ENCODE data around the gene TBP.

DNA sequence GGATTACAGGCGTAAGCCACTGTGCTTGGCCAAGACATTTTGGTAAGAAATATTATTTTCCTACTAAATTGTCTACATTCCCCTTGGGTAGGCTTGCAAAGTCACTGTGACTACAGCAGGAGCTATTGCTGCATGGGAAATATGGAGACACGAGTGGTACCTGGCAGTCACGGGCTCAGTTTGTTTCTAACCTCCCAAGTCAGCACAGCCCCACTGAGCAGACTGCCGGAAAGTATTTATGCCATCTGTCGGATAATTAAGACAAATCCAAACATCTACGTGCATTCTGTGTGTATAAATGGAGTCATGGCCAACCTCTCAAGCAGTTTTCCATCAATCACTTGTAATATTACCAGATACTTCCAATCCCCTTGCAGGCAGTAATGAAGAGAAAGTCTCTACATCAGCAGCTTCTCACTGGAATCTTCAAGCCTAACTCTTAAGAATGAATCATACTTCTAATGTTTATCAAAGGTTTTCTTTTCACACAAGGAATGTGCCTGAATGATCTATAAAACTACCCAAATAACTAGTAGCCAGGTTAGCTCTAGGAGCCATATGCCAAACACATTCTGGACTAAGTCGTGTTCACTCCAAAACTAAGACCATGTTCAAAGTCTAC lies 21.2 kb upstream of the TBP start:
- TF ChIP-seq, protein P1, sequence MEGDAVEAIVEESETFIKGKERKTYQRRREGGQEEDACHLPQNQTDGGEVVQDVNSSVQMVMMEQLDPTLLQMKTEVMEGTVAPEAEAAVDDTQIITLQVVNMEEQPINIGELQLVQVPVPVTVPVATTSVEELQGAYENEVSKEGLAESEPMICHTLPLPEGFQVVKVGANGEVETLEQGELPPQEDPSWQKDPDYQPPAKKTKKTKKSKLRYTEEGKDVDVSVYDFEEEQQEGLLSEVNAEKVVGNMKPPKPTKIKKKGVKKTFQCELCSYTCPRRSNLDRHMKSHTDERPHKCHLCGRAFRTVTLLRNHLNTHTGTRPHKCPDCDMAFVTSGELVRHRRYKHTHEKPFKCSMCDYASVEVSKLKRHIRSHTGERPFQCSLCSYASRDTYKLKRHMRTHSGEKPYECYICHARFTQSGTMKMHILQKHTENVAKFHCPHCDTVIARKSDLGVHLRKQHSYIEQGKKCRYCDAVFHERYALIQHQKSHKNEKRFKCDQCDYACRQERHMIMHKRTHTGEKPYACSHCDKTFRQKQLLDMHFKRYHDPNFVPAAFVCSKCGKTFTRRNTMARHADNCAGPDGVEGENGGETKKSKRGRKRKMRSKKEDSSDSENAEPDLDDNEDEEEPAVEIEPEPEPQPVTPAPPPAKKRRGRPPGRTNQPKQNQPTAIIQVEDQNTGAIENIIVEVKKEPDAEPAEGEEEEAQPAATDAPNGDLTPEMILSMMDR (IDR thresholded peaks at IDR 0.05), result no peak
- no peak for TF ChIP-seq POLR2A (IDR thresholded peaks at IDR 0.05)

Data from transverse colon (tissue), 3 donors.